Sigmoid colon (tissue), 7 donors: ENCODE results near the gene CORO1C. TPM values are rescaled to one million over a fixed set of nuclear protein-coding genes. Genes with fewer than 3 reads are reported as not detected.

Experiments used
- DNase-seq: peaks from one replicate; pipeline ENCODE4 v3.0.0-alpha.2; 2019
- H3K27ac ChIP-seq, 4 donors: fragments of 200-600 bp; sonication (generic); one replicate each; pipeline ENCODE4 v1.5.1; 2016 to 2019; ENCODE audit warnings: mild to moderate bottlenecking in 1 of 4
- H3K27me3 ChIP-seq, 3 donors: fragments of 200-600 bp; sonication (generic); one replicate each; pipeline ENCODE4 v1.5.1; 2019; ENCODE audit warnings: mild to moderate bottlenecking in 1 of 3
- H3K36me3 ChIP-seq, 4 donors: fragments of 200-600 bp; sonication (generic); one replicate each; pipeline ENCODE4 v1.5.1; 2016 to 2019
- H3K4me1 ChIP-seq, 4 donors: fragments of 200-600 bp; sonication (generic); one replicate each; pipeline ENCODE4 v1.5.1; 2017 to 2019
- H3K4me3 ChIP-seq, 4 donors: fragments of 200-600 bp; sonication (generic); one replicate each; pipeline ENCODE4 v1.5.1; 2017 to 2019; ENCODE audit warnings: mild to moderate bottlenecking in 2 of 4, moderate library complexity in 1 of 4
- H3K9me3 ChIP-seq, 4 donors: fragments of 200-600 bp in 3 of 4; sonication (generic) in 3 of 4; one replicate each; pipeline versions ENCODE4 v1.5.1 to v1.6.1; 2013 to 2019
- EP300 ChIP-seq, 4 donors: sonication (generic); formaldehyde crosslinking; IDR thresholded peaks; one replicate each; pipeline ENCODE4 v1.6.1; 2017; ENCODE audit warnings: antibody characterized with exemption in 4 of 4
- POLR2A ChIP-seq, 2 donors: fragments of 450-650 bp; IDR thresholded peaks; one replicate each; pipeline ENCODE4 v1.6.1; 2016; ENCODE audit warnings: antibody characterized with exemption in 2 of 2, mild to moderate bottlenecking in 2 of 2, moderate library complexity in 2 of 2
- POLR2AphosphoS5 ChIP-seq, 4 donors: sonication (generic); formaldehyde crosslinking; IDR thresholded peaks; one replicate each; pipeline ENCODE4 v1.6.1; 2017; ENCODE audit warnings: antibody characterized with exemption in 4 of 4
- WGBS, 2 donors: extraction: QIAGEN DNeasy Blood & Tissue Kit; methylation state at CpG; one replicate each; pipeline ENCODE4 v1.1.7; 2013; 5-methylcytosine and 5-hydroxymethylcytosine counted together
- intact Hi-C: fragments of 100-400 bp; cut with DNase I; formaldehyde crosslinking; loops from one replicate; pipeline ENCODE4 v1.15.1; 2023
- polyA plus RNA-seq, 3 donors: library from polyadenylated mRNA; stranded (reverse); fragments of 200-250 nt; gene quantifications; one replicate each; pipeline ENCODE4 v1.2.3, GENCODE V29; 2013
- total RNA-seq, 4 donors: library from RNA; depleted of rRNA; stranded (reverse); fragments of >200 nt; gene quantifications; one replicate each; pipeline ENCODE4 v1.1.0, GENCODE V29; 2016
- TF ChIP-seq, protein P1 (sequence below), 4 experiments: fragments of 450-650 bp in 3 of 4; fragments of 200-600 bp in 1 of 4; IDR thresholded peaks; one replicate each; pipeline ENCODE4 v1.5.1; 2016 to 2019; ENCODE audit warnings: antibody characterized with exemption in 4 of 4, mild to moderate bottlenecking in 3 of 4, moderate library complexity in 2 of 4
- donor health status: healthy with polysubstance abuse.
- donor health status: Bipolar disorder and iron deficiency.
- donor health status: healthy.

CORO1C gene
- total and polyA plus RNA-seq, 7 donors, result 38.4 to 569 (median 247) TPM

- no peak overlapping the region for H3K27ac ChIP-seq
- H3K9me3 ChIP-seq, result no peaks in the 10 kb centered on the region
- intact Hi-C loops, result no loop called here
- DNase-seq, result peak; percentile 56
- H3K36me3 ChIP-seq, result no peaks in the 10 kb centered on the region
- no peak overlapping the region for H3K4me3 ChIP-seq
- WGBS, 2 donors, result 95% methylated on average over 5 of the region's 5 CpGs
- H3K4me1 ChIP-seq, result peaks cover 0 to 8% (median 5%) of the 10 kb centered on the region in 4 donors
- no peaks in the 10 kb centered on the region for H3K27me3 ChIP-seq
- TF ChIP-seq POLR2AphosphoS5 (IDR thresholded peaks at IDR 0.05) (no peak), POLR2A (IDR thresholded peaks at IDR 0.05) (no peak), EP300 (IDR thresholded peaks at IDR 0.05) (no peak)
- TF ChIP-seq, protein P1, sequence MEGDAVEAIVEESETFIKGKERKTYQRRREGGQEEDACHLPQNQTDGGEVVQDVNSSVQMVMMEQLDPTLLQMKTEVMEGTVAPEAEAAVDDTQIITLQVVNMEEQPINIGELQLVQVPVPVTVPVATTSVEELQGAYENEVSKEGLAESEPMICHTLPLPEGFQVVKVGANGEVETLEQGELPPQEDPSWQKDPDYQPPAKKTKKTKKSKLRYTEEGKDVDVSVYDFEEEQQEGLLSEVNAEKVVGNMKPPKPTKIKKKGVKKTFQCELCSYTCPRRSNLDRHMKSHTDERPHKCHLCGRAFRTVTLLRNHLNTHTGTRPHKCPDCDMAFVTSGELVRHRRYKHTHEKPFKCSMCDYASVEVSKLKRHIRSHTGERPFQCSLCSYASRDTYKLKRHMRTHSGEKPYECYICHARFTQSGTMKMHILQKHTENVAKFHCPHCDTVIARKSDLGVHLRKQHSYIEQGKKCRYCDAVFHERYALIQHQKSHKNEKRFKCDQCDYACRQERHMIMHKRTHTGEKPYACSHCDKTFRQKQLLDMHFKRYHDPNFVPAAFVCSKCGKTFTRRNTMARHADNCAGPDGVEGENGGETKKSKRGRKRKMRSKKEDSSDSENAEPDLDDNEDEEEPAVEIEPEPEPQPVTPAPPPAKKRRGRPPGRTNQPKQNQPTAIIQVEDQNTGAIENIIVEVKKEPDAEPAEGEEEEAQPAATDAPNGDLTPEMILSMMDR (IDR thresholded peaks at IDR 0.05), result no peak
Measured at GRCh38 chr12:108745641-108746040, 14.3 kb upstream of the CORO1C start.

DNA sequence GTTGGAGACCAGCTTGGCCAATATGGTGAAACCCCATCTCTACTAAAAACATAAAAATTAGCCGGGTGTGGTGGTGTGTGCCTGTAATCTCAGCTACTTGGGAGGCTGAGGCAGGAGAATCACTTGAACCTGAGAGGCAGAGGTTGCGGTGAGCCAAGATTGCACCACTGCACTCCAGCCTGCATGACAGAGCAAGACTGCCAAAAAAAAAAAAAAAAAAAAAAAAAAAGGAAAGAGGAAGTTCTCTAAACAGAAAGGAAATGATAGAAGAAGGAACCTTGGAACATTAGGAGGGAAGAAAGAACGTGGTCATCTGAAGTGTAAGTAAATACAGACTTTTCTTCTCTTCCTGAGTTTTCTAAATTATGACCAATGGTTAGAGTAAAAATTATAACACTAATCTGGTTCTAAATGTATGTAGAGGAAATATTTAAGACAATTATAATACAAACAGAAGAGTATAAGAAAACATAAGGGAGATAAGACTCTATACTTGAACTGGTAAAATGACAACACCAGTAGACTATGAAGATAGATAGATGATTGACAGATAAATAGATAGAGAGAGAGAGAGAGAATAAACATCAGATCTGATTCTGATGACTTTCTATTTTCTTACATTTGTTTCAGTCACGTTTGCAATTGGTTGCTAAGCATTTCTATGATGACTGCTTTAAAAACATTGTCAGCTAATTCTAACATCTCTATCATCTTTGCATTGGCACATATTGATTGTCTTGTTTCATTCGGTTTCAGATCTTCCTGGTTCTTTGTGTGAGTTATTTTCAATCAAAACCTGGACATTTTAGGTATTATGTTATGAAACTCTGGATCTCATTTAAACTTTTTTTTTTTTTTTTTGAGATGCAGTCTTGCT, 12.9 kb upstream of the CORO1C start:
- 47 to 70% methylated on average over 5 of the region's 5 CpGs for WGBS, 2 donors

GRCh38 chr12:108738170-108738569, 6.9 kb upstream of the CORO1C start:
- H3K4me1 ChIP-seq, result peaks cover 0 to 7% (median 0%) of the 10 kb centered on the region in 4 donors
- no peak for DNase-seq
- no peak for TF ChIP-seq POLR2A (IDR thresholded peaks at IDR 0.05)
- no peak for TF ChIP-seq POLR2AphosphoS5 (IDR thresholded peaks at IDR 0.05)
- TF ChIP-seq, protein P1 (IDR thresholded peaks at IDR 0.05), result no peak
- no peak for TF ChIP-seq EP300 (IDR thresholded peaks at IDR 0.05)
- intact Hi-C loops, result no loop called here
- no peak overlapping the region for H3K27ac ChIP-seq
- H3K36me3 ChIP-seq, result no peaks in the 10 kb centered on the region
- 61 to 63% methylated on average over 2 of the region's 2 CpGs for WGBS, 2 donors
- H3K27me3 ChIP-seq, result no peaks in the 10 kb centered on the region
- no peaks in the 10 kb centered on the region for H3K9me3 ChIP-seq
- no peak overlapping the region for H3K4me3 ChIP-seq

More for the DNA sequence above, 12.9 kb upstream of the CORO1C start:
- TF ChIP-seq EP300 (IDR thresholded peaks at IDR 0.05), result no peak
- TF ChIP-seq, protein P1 (IDR thresholded peaks at IDR 0.05), result no peak
- no peak for TF ChIP-seq POLR2AphosphoS5 (IDR thresholded peaks at IDR 0.05)
- TF ChIP-seq POLR2A (IDR thresholded peaks at IDR 0.05), result no peak
- H3K4me3 ChIP-seq, result no peak overlapping the region
- DNase-seq, result peak; percentile 65
- H3K4me1 ChIP-seq, result no peaks in the 10 kb centered on the region
- H3K27me3 ChIP-seq, result no peaks in the 10 kb centered on the region
- no peaks in the 10 kb centered on the region for H3K36me3 ChIP-seq
- no peaks in the 10 kb centered on the region for H3K9me3 ChIP-seq
- intact Hi-C loops, result no loop called here
- H3K27ac ChIP-seq, result no peak overlapping the region

- H3K27ac ChIP-seq, result peak overlapping the region in 1 of 4 donors; percentile 100
- H3K9me3 ChIP-seq, result no peaks in the 10 kb centered on the region
- intact Hi-C loops, result no loop called here
- no peaks in the 10 kb centered on the region for H3K27me3 ChIP-seq
- H3K4me1 ChIP-seq, result peaks cover 0 to 13% (median 0%) of the 10 kb centered on the region in 4 donors
- no peaks in the 10 kb centered on the region for H3K36me3 ChIP-seq
- TF ChIP-seq POLR2AphosphoS5 (IDR thresholded peaks at IDR 0.05), result no peak
- TF ChIP-seq, protein P1 (IDR thresholded peaks at IDR 0.05), result no peak
- no peak for TF ChIP-seq EP300 (IDR thresholded peaks at IDR 0.05)
- TF ChIP-seq POLR2A (IDR thresholded peaks at IDR 0.05), result no peak
- DNase-seq, result no peak
- WGBS, 2 donors, result 94 to 98% methylated on average over 3 of the region's 3 CpGs
- no peak overlapping the region for H3K4me3 ChIP-seq
Measured at GRCh38 chr12:108735855-108736254, 4.5 kb upstream of the CORO1C start.
